Mesenteric fat pad (tissue), 1 donor: ENCODE results near the gene DKKL1. TPM values are rescaled to one million over a fixed set of nuclear protein-coding genes. Genes with fewer than 3 reads are reported as not detected.

Source experiments
- DNase-seq: peaks from one replicate; pipeline ENCODE4 v3.0.0-alpha.2; 2020; ENCODE audit warnings: low spot score
- total RNA-seq: library from RNA; stranded (reverse); fragmentation: NEBNext Ultra II Directional; extraction: Animal tissue kit (Norgen Biotek cat#: 25700); gene quantifications from one replicate; pipeline ENCODE4 v1.2.1, GENCODE V29; 2021
- donor health status: DM: yes; HTN: yes; CAD: no.

The DKKL1 gene
- total RNA-seq, 1 donor from 2014 or later, result not detected

DNA sequence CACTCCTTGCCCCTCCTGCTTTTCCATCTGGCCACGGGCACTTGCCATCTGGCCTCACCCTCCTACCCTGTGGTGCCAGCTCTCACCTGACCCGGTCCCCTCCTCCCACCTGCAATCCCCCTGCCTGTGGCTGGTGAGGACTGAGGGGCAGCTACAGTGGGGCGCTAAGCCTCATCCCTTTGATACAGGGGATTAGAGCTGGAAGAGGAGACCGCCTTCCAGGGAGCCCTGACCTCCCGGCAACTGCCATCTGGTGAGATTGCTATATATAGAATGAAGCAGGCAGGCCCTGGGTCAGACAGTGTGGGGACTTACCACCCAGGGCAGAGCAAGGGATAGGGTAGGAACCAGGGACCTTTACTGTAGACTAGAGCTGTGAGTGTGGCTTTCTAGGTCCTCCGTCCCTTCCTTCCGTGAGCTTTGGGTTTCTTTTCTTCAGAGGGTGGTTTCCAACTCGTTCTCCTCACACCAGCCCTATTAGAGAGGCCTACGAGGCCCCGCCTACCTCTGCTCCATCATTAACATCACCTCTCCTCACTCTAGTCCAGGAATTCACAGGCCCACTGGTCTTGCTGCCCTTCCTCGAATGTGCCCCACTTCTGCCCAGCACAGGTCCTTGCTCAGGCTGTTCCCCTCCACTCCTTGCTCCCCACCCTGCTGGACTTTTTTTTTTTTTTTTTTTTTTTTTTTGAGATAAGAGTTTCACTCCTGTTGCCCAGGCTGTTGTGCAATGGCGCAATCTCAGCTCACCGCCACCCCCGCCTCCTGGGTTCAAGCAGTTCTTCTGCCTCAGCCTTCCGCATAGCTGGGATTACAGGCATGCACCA, 32.1 kb downstream of the DKKL1 start:
- DNase-seq, result no peak

- DNase-seq, result no peak
These were observed 33.2 kb downstream of the DKKL1 start for GRCh38 chr19:49396738-49397505.

DNA sequence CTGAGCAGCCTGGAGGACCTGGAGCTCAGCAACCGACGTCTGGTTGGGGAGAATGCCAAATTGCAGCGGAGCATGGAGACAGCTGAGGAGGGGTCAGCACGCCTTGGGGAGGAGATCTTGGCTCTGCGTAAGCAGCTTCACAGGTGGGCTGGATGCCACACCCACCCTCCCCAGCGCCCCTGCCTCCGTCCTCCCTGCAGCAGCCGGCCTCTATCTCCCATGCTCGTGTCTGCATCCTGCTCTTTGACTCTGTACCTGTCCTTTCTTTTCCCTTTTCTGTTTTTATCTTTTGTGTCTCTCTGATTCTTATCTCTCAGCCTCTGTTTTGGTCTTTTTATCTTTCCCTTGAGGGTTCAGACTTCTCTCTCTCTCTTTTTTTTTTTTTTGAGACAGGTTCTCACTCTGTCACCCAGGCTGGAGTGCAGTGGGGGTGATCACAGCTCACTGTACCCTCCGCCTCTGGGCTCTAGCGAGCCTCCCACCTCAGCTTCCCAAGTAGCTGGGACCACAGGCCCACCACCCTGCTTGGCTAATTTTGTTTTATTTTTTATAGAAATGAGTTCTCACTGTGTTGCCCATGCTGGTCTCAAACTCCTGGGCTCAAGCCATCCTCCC, 34.4 kb downstream of the DKKL1 start:
- no peak for DNase-seq

GRCh38 chr19:49398931-49399330, 35.3 kb downstream of the DKKL1 start:
- DNase-seq, result no peak

GRCh38 chr19:49400029-49400428, 36.4 kb downstream of the DKKL1 start:
- DNase-seq, result no peak

GRCh38 chr19:49403404-49404187, 39.9 kb downstream of the DKKL1 start:
- DNase-seq, result no peak

DNA sequence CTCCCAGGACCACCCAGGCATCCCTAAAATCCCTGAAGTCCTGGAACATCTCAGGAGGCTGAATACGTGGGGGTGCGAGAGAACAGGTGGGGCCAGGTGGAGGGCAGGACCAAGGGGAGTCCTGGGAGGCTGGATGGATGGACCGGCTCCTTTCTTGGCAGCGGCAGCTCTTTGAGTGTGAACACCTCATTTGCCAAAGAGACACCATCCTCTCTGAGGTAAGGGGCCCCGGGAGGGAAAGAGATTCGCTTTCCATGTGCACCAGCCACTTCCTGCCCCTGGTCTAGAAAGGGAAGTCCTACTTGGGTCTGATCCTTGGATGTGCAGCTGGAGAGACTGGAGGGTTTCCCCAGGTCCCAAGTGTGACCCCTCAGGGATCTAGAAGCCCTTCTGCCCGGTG, 43.4 kb downstream of the DKKL1 start:
- DNase-seq, result no peak

- no peak for DNase-seq
These were observed 43.9 kb downstream of the DKKL1 start for GRCh38 chr19:49407482-49408015.

DNA sequence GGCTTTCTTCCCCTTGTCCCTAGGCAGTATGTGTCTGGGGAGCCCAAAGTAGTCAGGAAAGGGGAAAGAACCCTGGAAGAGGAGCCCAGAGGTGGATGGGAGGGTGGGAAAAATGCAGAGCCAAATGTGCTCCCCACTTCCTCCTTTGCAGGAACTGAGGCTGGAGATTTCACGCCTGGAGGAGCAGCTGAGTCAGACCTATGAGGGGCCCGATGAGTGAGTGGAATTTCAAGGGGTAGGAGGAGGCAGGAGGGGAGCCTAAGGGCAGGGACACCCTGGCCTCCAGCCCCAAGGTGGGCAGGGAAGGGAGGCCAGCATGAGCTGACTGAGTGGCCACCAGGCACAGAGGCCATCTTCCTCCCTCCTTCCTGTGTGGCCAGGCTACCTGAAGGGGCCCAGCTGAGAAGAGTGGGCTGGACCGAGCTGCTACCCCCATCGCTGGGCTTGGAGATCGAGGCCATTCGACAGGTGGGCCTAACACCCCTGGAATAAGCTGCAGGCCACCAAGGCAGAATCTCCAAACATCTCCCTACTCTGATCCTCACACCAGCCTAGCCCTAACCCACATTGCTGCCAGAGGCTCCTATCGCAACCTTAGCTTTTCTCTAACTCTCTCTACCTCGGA, 45.3 kb downstream of the DKKL1 start:
- no peak for DNase-seq

GRCh38 chr19:49409441-49410029, 45.9 kb downstream of the DKKL1 start:
- no peak for DNase-seq

GRCh38 chr19:49411681-49412326, 48.1 kb downstream of the DKKL1 start:
- no peak for DNase-seq

- DNase-seq, result no peak
These were observed 49.7 kb downstream of the DKKL1 start for GRCh38 chr19:49413348-49413747.

DNA sequence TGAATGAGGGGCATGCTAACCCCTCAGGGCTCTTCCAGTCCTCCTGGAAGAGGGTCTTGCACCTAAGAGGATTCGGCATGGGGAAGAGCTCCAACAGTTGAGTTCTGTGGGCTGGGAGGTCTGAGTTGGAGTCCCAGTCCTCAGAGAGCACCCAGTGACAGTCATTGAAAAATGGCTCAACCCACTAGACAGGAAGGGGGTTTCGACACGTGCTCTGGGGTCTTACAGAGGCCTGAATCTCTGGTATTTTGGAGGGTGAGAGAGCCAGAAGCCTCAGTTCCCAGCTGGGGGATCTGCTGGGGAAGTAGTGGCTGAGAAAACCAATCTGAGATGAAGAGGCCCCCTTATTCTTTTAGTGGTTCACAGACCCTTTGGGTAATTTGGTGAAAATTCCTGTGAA, 50.6 kb downstream of the DKKL1 start:
- DNase-seq, result no peak

DNA sequence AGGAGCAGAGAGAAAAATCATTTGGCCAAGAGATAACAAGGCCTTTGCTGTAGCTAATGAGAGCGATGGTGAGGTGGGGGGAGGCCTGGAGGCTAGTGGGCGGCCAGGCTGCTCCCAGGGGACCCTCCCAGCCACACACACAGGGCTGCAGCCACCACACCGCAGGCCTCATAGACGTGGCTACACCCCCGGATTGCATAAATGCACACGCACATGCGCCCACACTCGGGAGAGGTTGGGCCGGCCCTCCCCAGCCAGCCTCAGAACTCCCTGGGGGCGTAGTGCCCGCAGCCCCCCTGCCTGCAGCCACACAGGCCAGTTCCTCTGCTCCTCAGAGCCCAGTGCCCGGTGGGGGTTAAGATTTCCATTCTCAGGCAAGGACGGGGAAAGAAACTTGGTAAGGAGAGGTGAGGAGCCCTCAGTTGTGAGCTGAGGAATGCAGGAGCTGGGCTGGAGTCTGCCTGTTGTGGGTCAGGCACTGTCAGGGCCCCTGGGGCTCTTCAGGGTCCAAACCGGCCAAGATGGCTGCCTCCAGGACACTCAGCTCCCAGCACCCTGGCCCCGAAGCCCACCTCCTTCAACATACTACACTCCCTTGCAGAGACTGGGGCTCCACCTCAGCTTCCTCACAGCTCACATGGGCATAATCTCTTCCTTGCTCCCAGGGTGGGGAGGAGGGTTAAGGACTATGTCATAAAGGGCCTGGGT, 51.6 kb downstream of the DKKL1 start:
- DNase-seq, result no peak

- no peak for DNase-seq
These were observed 52.1 kb downstream of the DKKL1 start for GRCh38 chr19:49415810-49416200.

GRCh38 chr19:49417088-49417487, 53.4 kb downstream of the DKKL1 start:
- DNase-seq, result no peak

DNA sequence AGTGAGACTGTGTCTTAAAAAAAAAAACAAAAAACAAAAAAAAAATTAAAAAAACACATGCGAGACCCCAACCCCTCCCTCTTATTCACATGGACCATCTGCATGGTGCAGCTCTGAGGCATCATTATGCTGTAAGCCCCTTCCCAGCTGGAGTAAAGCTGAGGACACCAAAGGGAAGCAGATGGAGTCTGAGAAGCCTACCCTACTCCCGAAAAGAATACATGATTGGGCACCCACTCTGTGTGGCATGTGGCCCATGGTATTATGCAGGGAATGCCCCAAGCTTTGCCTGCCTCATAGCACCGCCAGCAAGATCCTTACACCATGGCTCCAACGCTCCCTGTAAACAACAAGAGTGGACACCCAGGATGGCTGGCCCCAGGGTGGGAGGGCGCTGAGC, 54.8 kb downstream of the DKKL1 start:
- no peak for DNase-seq

GRCh38 chr19:49419173-49419572, 55.5 kb downstream of the DKKL1 start:
- no peak for DNase-seq

- DNase-seq, result no peak
These were observed 56.5 kb downstream of the DKKL1 start for GRCh38 chr19:49420227-49420626.
